ENCODE results near the gene PIK3C2G.

DNA sequence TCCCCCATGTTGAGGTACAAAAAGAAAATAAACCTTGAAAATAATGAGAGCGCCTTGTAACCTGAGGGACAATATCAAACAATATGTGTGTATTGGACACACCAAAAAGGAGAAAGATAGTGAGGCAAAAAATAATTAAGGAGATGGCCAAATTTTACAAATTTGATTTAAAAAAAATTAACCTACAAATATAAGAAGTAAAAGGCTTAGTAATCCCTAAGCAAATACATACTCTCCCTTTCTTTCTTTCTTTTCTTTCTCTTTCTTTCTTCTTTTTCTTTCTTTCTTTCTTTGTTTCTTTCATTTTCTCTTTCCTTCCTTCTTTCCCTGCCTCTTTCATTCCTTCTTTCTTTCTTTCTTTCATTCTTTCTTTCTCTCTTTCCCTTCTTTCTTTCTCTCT, 133.4 kb downstream of the PIK3C2G start:
- no peak for TF ChIP-seq EZH2 (IDR thresholded peaks at IDR 0.05; ENCODE audit: borderline replicate concordance, low read depth, low read length, poor library complexity, severe bottlenecking)
- no peak for TF ChIP-seq CTCF (conservative IDR thresholded peaks at IDR 0.05; ENCODE audit: low read depth, low read length)

All from A673 (cell line).